HEK293 (cell line): ENCODE results near the gene SCD.

ENCODE experiments used
- CTCF ChIA-PET: fragments of 350-600 bp; formaldehyde crosslinking; extraction: SDS; loops from one replicate; lab custom pipeline; 2021; ENCODE audit warnings: antibody characterized with exemption; lab: Yijun Ruan, JAX
- POLR2A ChIA-PET: fragments of 300-600 bp; formaldehyde crosslinking; extraction: SDS; loops from one replicate; lab custom pipeline; 2020; ENCODE audit warnings: antibody characterized with exemption, inconsistent platforms; lab: Yijun Ruan, JAX
- H3K27ac ChIP-seq: fragments of 200-500 bp; sonication (Bioruptor generic); 2 replicates; pipeline ENCODE4 v1.5.1; 2014; ENCODE audit warnings: low read depth, low read length, control low read depth, inconsistent platforms; ENCODE audit errors: extremely low read depth
- H3K36me3 ChIP-seq, 2 experiments: fragments of 200-500 bp in 1 of 2; sonication (Bioruptor generic) in 1 of 2; 1 replicate in 1 of 2; 2 replicates in 1 of 2; pipeline ENCODE4 v1.5.1; 2014 to 2017; ENCODE audit warnings: inconsistent platforms in 2 of 2, low read length in 2 of 2; ENCODE audit not compliant: control insufficient read depth in 2 of 2, insufficient read depth in 1 of 2
- H3K4me1 ChIP-seq: fragments of 200-500 bp; sonication (Bioruptor generic); 2 replicates; pipeline ENCODE4 v1.5.1; 2014; ENCODE audit warnings: mild to moderate bottlenecking, low read length, inconsistent platforms; ENCODE audit not compliant: control insufficient read depth, insufficient read depth
- H3K4me3 ChIP-seq: 2 replicates; pipeline ENCODE4 v1.5.1; 2011; ENCODE audit warnings: low read depth, mild to moderate bottlenecking, control low read depth, low read length, moderate library complexity
- H3K9me3 ChIP-seq: fragments of 200-500 bp; sonication (Bioruptor generic); 2 replicates; pipeline ENCODE4 v1.5.1; 2014; ENCODE audit warnings: low read depth, low read length, inconsistent platforms; ENCODE audit not compliant: control insufficient read depth, insufficient read depth
- BCL11A ChIP-seq: fragments of 450-650 bp; formaldehyde crosslinking; IDR thresholded peaks from 2 replicates; pipeline ENCODE4 v1.5.1; 2016; ENCODE audit warnings: low read depth, missing biosample characterization, missing genetic modification characterization
- MZF1 ChIP-seq: fragments of 450-650 bp; formaldehyde crosslinking; IDR thresholded peaks from 2 replicates; pipeline ENCODE4 v1.5.1; 2017; ENCODE audit warnings: missing biosample characterization, missing genetic modification characterization, borderline replicate concordance
- OSR2 ChIP-seq: fragments of 450-650 bp; formaldehyde crosslinking; IDR thresholded peaks from 2 replicates; pipeline ENCODE4 v1.5.1; 2016; ENCODE audit warnings: missing biosample characterization, missing genetic modification characterization
- REPIN1 ChIP-seq: fragments of 450-650 bp; formaldehyde crosslinking; IDR thresholded peaks from 2 replicates; pipeline ENCODE4 v1.5.1; 2017; ENCODE audit warnings: missing biosample characterization, missing genetic modification characterization, low read depth
- SCRT1 ChIP-seq: fragments of 450-650 bp; formaldehyde crosslinking; IDR thresholded peaks from 2 replicates; pipeline ENCODE4 v1.5.1; 2016; ENCODE audit warnings: missing biosample characterization, missing genetic modification characterization, borderline replicate concordance
- SCRT2 ChIP-seq: fragments of 450-650 bp; formaldehyde crosslinking; IDR thresholded peaks from 2 replicates; pipeline ENCODE4 v1.5.1; 2016; ENCODE audit warnings: missing biosample characterization, missing genetic modification characterization
- YY2 ChIP-seq: fragments of 450-650 bp; formaldehyde crosslinking; IDR thresholded peaks from 2 replicates; pipeline ENCODE4 v1.5.1; 2016; ENCODE audit warnings: missing biosample characterization, missing genetic modification characterization
- ZBTB11 ChIP-seq: fragments of 450-650 bp; formaldehyde crosslinking; conservative IDR thresholded peaks from 2 replicates; pipeline ENCODE4 v1.5.1; 2016; ENCODE audit warnings: low read depth, missing biosample characterization, missing genetic modification characterization
- ZNF112 ChIP-seq: fragments of 450-650 bp; formaldehyde crosslinking; IDR thresholded peaks from 2 replicates; pipeline ENCODE4 v1.5.0; 2017; ENCODE audit warnings: missing biosample characterization, missing genetic modification characterization
- ZNF114 ChIP-seq: fragments of 450-650 bp; formaldehyde crosslinking; IDR thresholded peaks from 2 replicates; pipeline ENCODE4 v1.5.0; 2017; ENCODE audit warnings: missing biosample characterization, missing genetic modification characterization
- ZNF146 ChIP-seq: fragments of 450-650 bp; formaldehyde crosslinking; IDR thresholded peaks from 2 replicates; pipeline ENCODE4 v1.5.1; 2016; ENCODE audit warnings: missing biosample characterization, missing genetic modification characterization
- ZNF169 ChIP-seq: fragments of 450-650 bp; formaldehyde crosslinking; IDR thresholded peaks from 2 replicates; pipeline ENCODE4 v1.5.1; 2016; ENCODE audit warnings: missing biosample characterization, missing genetic modification characterization
- ZNF174 ChIP-seq: fragments of 450-650 bp; formaldehyde crosslinking; IDR thresholded peaks from 2 replicates; pipeline ENCODE4 v1.5.0; 2017; ENCODE audit warnings: missing biosample characterization, mild to moderate bottlenecking, missing genetic modification characterization
- ZNF266 ChIP-seq: fragments of 450-650 bp; formaldehyde crosslinking; IDR thresholded peaks from 2 replicates; pipeline ENCODE4 v1.5.1; 2016; ENCODE audit warnings: missing biosample characterization, missing genetic modification characterization, low read depth
- ZNF501 ChIP-seq: fragments of 450-650 bp; formaldehyde crosslinking; IDR thresholded peaks from 2 replicates; pipeline ENCODE4 v1.5.1; 2016; ENCODE audit warnings: missing biosample characterization, missing genetic modification characterization
- ZNF530 ChIP-seq: fragments of 450-650 bp; formaldehyde crosslinking; IDR thresholded peaks from 2 replicates; pipeline ENCODE4 v1.5.1; 2016; ENCODE audit warnings: low read depth, missing biosample characterization, missing genetic modification characterization
- ZNF560 ChIP-seq: fragments of 450-650 bp; formaldehyde crosslinking; IDR thresholded peaks from 2 replicates; pipeline ENCODE4 v1.5.1; 2017; ENCODE audit warnings: missing biosample characterization, missing genetic modification characterization, borderline replicate concordance
- ZNF596 ChIP-seq: fragments of 450-650 bp; IDR thresholded peaks from 2 replicates; pipeline ENCODE4 v1.5.0; 2018; ENCODE audit warnings: missing biosample characterization, mild to moderate bottlenecking, missing genetic modification characterization, moderate library complexity
- ZNF660 ChIP-seq: fragments of 450-650 bp; IDR thresholded peaks from 2 replicates; pipeline ENCODE4 v1.5.1; 2018; ENCODE audit warnings: missing biosample characterization, mild to moderate bottlenecking, missing genetic modification characterization
- ZNF776 ChIP-seq: fragments of 450-650 bp; formaldehyde crosslinking; IDR thresholded peaks from 2 replicates; pipeline ENCODE4 v1.5.0; 2017; ENCODE audit warnings: missing biosample characterization, missing genetic modification characterization, borderline replicate concordance
- ZNF830 ChIP-seq: fragments of 450-650 bp; IDR thresholded peaks from 2 replicates; pipeline ENCODE4 v1.5.0; 2018; ENCODE audit warnings: missing biosample characterization, missing genetic modification characterization, low read depth, mild to moderate bottlenecking, moderate library complexity
- ZSCAN30 ChIP-seq: fragments of 450-650 bp; IDR thresholded peaks from 2 replicates; pipeline ENCODE4 v1.5.1; 2018; ENCODE audit warnings: missing biosample characterization, mild to moderate bottlenecking, missing genetic modification characterization, moderate library complexity
- TF ChIP-seq, protein P1 (sequence below): fragments of 450-650 bp; formaldehyde crosslinking; IDR thresholded peaks from 2 replicates; pipeline ENCODE4 v1.5.1; 2016; ENCODE audit warnings: missing biosample characterization, missing genetic modification characterization
- TF ChIP-seq, protein P2 (sequence below): fragments of 450-650 bp; formaldehyde crosslinking; IDR thresholded peaks from 2 replicates; pipeline ENCODE4 v1.5.1; 2016; ENCODE audit warnings: missing biosample characterization, missing genetic modification characterization, borderline replicate concordance

The SCD gene

DNA sequence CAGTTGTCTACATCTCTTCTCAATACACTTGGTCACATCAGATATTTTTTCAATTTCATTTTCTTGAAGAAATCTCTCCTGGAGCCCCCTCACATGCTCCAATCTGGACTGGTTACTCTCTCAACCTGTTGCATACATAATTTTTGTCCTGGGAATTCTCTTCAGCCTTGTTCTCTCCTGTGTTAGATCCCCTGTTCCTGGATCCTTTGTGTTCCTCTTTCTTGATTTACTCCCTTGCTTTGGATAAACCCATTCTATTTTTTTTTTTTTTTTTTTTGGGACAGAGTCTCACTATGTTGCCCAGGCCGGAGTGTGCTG lies 45.6 kb downstream of the SCD start:
- H3K4me1 ChIP-seq, result no peaks in the 10 kb centered on the region
- no peak for TF ChIP-seq ZNF530 (tag by site-specific recombination)
- TF ChIP-seq ZNF266, result no peak
- TF ChIP-seq SCRT2 (tag by site-specific recombination), result peak; percentile 80
- TF ChIP-seq ZNF146 (tag by site-specific recombination), result no peak
- TF ChIP-seq MZF1 (tag by site-specific recombination), result no peak
- no peak for TF ChIP-seq ZNF660 (tag by site-specific recombination)
- no peak overlapping the region for H3K27ac ChIP-seq
- no peaks in the 10 kb centered on the region for H3K9me3 ChIP-seq
- ChIA-PET CTCF (interaction anchor here (0.6 kb wide), 2 partner anchors 10 to 18 kb away, joined by 3 to 5 read pairs; no protein-coding TSS in a partner anchor), POLR2A (interaction anchor here (1.5 kb wide), 1 partner anchor 48 kb away, joined by 3 read pairs; no protein-coding TSS in a partner anchor)
- no peak overlapping the region for H3K4me3 ChIP-seq
- H3K36me3 ChIP-seq, result no peaks in the 10 kb centered on the region; a peak in 1 of 3 replicates

DNA sequence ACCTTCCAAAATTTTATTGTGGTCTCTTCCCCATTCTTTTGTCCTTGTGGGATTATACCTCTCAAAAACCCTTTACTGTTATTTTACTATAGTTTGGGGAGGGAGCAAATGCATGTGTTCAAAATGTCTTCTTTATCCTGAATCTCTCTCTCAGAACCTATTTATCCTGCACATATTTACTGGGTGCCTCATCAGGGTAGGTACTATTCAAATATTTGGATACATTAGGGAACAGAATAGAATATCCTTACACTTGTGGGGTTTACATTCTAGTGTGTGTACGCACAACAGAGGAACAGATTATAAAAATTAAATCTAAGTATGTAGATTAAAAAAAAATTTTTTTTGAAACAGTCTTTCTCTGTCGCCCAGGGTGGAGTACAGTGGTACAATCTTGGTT lies 48.6 kb downstream of the SCD start:
- Histone ChIP-seq H3K36me3 (no peaks in the 10 kb centered on the region), H3K4me3 (no peak overlapping the region), H3K27ac (no peak overlapping the region), H3K9me3 (no peaks in the 10 kb centered on the region), H3K4me1 (no peaks in the 10 kb centered on the region)
- TF ChIP-seq YY2, result no peak
- TF ChIP-seq, protein P1, sequence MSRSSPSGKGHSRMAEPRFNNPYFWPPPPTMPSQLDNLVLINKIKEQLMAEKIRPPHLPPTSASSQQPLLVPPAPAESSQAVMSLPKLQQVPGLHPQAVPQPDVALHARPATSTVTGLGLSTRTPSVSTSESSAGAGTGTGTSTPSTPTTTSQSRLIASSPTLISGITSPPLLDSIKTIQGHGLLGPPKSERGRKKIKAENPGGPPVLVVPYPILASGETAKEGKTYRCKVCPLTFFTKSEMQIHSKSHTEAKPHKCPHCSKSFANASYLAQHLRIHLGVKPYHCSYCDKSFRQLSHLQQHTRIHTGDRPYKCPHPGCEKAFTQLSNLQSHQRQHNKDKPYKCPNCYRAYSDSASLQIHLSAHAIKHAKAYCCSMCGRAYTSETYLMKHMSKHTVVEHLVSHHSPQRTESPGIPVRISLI, result no peak
- TF ChIP-seq ZNF560 (tag by site-specific recombination), result no peak
- CTCF ChIA-PET, result interaction anchor here (0.7 to 1.3 kb wide), 2 partner anchors 38 to 57 kb away, joined by 3 to 5 read pairs; no protein-coding TSS in a partner anchor
- POLR2A ChIA-PET, result interaction anchor here (0.6 kb wide), 1 partner anchor 261 kb away, joined by 3 read pairs; no protein-coding TSS in a partner anchor

- H3K4me3 ChIP-seq, result no peak overlapping the region
- POLR2A ChIA-PET, result no interaction called here
- no peaks in the 10 kb centered on the region for H3K4me1 ChIP-seq
- no peaks in the 10 kb centered on the region for H3K36me3 ChIP-seq
- TF ChIP-seq ZNF596 (tag by site-specific recombination) (no peak), ZNF501 (no peak), ZNF776 (tag by site-specific recombination) (no peak), ZNF830 (no peak), OSR2 (no peak), ZSCAN30 (tag by site-specific recombination) (no peak), ZNF112 (tag by site-specific recombination) (no peak), BCL11A (tag by site-specific recombination) (no peak), REPIN1 (tag by site-specific recombination) (no peak), ZNF174 (tag by site-specific recombination) (no peak), ZBTB11 (no peak), ZNF169 (no peak), SCRT1 (tag by site-specific recombination) (no peak), ZNF114 (tag by site-specific recombination) (no peak)
- TF ChIP-seq, protein P2, sequence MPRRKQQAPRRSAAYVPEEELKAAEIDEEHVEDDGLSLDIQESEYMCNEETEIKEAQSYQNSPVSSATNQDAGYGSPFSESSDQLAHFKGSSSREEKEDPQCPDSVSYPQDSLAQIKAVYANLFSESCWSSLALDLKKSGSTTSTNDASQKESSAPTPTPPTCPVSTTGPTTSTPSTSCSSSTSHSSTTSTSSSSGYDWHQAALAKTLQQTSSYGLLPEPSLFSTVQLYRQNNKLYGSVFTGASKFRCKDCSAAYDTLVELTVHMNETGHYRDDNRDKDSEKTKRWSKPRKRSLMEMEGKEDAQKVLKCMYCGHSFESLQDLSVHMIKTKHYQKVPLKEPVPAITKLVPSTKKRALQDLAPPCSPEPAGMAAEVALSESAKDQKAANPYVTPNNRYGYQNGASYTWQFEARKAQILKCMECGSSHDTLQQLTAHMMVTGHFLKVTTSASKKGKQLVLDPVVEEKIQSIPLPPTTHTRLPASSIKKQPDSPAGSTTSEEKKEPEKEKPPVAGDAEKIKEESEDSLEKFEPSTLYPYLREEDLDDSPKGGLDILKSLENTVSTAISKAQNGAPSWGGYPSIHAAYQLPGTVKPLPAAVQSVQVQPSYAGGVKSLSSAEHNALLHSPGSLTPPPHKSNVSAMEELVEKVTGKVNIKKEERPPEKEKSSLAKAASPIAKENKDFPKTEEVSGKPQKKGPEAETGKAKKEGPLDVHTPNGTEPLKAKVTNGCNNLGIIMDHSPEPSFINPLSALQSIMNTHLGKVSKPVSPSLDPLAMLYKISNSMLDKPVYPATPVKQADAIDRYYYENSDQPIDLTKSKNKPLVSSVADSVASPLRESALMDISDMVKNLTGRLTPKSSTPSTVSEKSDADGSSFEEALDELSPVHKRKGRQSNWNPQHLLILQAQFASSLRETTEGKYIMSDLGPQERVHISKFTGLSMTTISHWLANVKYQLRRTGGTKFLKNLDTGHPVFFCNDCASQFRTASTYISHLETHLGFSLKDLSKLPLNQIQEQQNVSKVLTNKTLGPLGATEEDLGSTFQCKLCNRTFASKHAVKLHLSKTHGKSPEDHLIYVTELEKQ (tag by site-specific recombination), result no peak
- CTCF ChIA-PET, result interaction anchor here (0.6 kb wide), 2 partner anchors 37 to 350 kb away, joined by 3 to 4 read pairs; no protein-coding TSS in a partner anchor
- H3K9me3 ChIP-seq, result no peaks in the 10 kb centered on the region
- no peak overlapping the region for H3K27ac ChIP-seq
Observed at GRCh38 chr10:100396605-100397004, 49.6 kb downstream of the SCD start.
